Body of pancreas (tissue), 4 donors: ENCODE results near the gene ELAVL1. TPM values are rescaled to one million over a fixed set of nuclear protein-coding genes. Genes with fewer than 3 reads are reported as not detected.
A peak's percentile ranks its signal among the peaks of the same experiment; 100 is the strongest.

Experiments used
- ATAC-seq: fragments of 150-250 bp; one replicate; pipeline ENCODE4 v1.9.1; 2016
- DNase-seq, 4 donors: peaks; one replicate each; pipeline ENCODE4 v3.0.0-alpha.2; 2019
- H3K27ac ChIP-seq, 4 donors: fragments of 200-600 bp; sonication (generic); 1 replicate in 3 of 4; 2 replicates in 1 of 4; pipeline versions ENCODE4 v1.5.1 to v1.6.1; 2016 to 2019; ENCODE audit warnings: mild to moderate bottlenecking in 1 of 4, mixed read lengths in 1 of 4, moderate library complexity in 1 of 4
- H3K27me3 ChIP-seq, 2 donors: fragments of 200-600 bp; sonication (generic); one replicate each; pipeline ENCODE4 v1.6.0; 2016; ENCODE audit warnings: mild to moderate bottlenecking in 1 of 2
- H3K36me3 ChIP-seq, 2 donors: fragments of 200-600 bp; sonication (generic); replicated peaks in 1 of 2; 2 replicates each; pipeline ENCODE4 v1.5.1; 2016; ENCODE audit warnings: low read depth in 2 of 2; ENCODE audit not compliant: insufficient read depth in 1 of 2
- H3K4me1 ChIP-seq: fragments of 200-600 bp; sonication (generic); one replicate; pipeline ENCODE4 v1.6.0; 2016
- H3K4me3 ChIP-seq, 2 donors: fragments of 200-600 bp; sonication (generic); 1 replicate in 1 of 2; 2 replicates in 1 of 2; pipeline ENCODE4 v1.5.1; 2016 to 2019
- H3K9me3 ChIP-seq, 3 donors: fragments of 200-600 bp; sonication (generic); 1 replicate in 2 of 3; 2 replicates in 1 of 3; pipeline ENCODE4 v1.5.1; 2016
- POLR2A ChIP-seq, 3 donors: fragments of 450-650 bp; IDR thresholded peaks; one replicate each; pipeline ENCODE4 v1.6.1; 2016; ENCODE audit warnings: antibody characterized with exemption in 3 of 3, mild to moderate bottlenecking in 2 of 3
- WGBS, 2 donors: methylation state at CpG; one replicate each; pipeline ENCODE4 v1.1.5; 2017; 5-methylcytosine and 5-hydroxymethylcytosine counted together
- intact Hi-C: fragments of 100-400 bp; cut with DNase I; formaldehyde crosslinking; loops from one replicate; pipeline ENCODE4 v1.15.1; 2023
- total RNA-seq, 2 donors: library from RNA; depleted of rRNA; stranded (reverse); fragments of >200 nt; gene quantifications; one replicate each; pipeline ENCODE4 v1.1.0, GENCODE V29; 2016
- TF ChIP-seq, protein P1 (sequence below), 7 experiments: fragments of 450-650 bp in 4 of 7; fragments of 200-600 bp in 3 of 7; sonication (generic) in 3 of 7; IDR thresholded peaks; one replicate each; pipeline ENCODE4 v1.5.1; 2016 to 2019; ENCODE audit warnings: antibody characterized with exemption in 7 of 7

Gene ELAVL1
- total RNA-seq, 2 donors from 2014 or later = 9.3 to 15.8 TPM

DNA sequence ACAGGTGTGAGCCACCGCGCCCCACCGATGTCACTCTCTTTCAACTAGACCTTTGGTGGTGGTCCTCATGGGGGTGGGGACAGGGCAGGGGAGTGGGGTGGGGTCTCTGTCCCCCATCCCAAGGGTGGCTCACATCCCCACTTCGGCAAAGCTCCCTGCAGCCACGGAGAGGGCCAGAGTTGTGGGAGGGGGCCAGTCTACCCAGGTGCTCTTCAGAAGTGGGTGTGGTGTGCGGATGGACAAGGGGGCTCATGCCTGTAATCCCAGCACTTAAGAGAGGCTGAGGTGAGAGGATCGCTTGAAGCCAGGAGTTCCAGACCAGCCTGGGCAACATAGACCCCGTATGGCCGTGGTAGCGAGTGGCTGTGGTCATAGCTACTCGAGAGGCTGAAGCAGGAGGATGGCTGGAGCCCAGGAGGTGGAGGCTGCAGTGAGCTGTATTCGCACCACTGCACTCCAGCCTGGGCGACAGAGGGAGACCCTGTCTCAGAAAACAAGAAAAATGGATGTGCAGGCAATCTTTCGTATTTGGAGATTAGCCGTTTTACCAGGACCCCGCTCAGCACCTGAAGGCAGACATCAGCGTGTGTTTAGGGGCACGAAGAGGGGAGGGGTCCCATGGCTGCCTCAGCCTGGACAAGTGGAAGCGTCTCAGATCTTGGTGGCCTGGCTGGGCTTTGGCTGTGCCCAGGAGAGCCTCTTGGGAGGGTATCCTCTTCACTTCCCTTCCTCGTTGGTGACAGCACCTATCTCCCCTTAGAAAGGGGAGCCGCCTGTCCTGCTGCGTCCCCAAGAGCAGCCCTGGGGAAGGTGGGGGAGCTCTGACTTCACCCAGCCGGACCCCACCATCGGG, 90.0 kb downstream of the ELAVL1 start:
- H3K27me3 ChIP-seq = peaks cover 0 to 18% of the 10 kb centered on the region in 2 donors
- peaks cover 22 to 23% of the 10 kb centered on the region in 2 donors for H3K36me3 ChIP-seq
- peaks cover 45% of the 10 kb centered on the region for H3K4me1 ChIP-seq
- TF ChIP-seq, protein P1, sequence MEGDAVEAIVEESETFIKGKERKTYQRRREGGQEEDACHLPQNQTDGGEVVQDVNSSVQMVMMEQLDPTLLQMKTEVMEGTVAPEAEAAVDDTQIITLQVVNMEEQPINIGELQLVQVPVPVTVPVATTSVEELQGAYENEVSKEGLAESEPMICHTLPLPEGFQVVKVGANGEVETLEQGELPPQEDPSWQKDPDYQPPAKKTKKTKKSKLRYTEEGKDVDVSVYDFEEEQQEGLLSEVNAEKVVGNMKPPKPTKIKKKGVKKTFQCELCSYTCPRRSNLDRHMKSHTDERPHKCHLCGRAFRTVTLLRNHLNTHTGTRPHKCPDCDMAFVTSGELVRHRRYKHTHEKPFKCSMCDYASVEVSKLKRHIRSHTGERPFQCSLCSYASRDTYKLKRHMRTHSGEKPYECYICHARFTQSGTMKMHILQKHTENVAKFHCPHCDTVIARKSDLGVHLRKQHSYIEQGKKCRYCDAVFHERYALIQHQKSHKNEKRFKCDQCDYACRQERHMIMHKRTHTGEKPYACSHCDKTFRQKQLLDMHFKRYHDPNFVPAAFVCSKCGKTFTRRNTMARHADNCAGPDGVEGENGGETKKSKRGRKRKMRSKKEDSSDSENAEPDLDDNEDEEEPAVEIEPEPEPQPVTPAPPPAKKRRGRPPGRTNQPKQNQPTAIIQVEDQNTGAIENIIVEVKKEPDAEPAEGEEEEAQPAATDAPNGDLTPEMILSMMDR (IDR thresholded peaks at IDR 0.05) = no peak
- TF ChIP-seq POLR2A (IDR thresholded peaks at IDR 0.05) = no peak
- DNase-seq (peak in 1 of 4 donors; percentile 10), ATAC-seq (no peak)
- no peak overlapping the region for H3K4me3 ChIP-seq
- intact Hi-C loops = no loop called here
- 37 to 39% methylated on average over 18 to 24 of the region's 24 CpGs for WGBS, 2 donors
- no peaks in the 10 kb centered on the region for H3K9me3 ChIP-seq
- H3K27ac ChIP-seq = no peak overlapping the region

DNA sequence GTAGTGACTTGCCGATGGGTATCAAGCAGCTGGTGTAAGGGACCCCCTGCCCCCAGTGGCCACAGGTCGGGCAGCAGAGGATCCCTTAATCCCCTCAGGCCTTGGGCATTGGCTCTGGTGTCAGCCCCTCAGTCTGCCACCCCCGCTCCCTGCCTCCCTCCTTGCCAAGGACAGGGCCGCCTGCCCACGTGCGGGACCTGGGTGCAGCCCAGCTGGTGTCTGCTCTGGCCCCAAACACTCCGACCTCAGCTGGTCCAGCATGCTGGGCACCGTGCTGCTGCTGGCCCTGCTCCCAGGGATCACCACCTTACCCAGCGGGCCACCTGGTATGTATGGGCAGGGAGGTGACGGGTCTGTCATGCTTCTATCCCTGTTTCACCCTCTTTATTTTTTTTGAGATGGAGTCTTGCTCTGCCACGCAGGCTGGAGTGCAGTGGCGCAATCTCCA, 90.8 kb downstream of the ELAVL1 start, which contains the start of gene TGFBR3L:
TGFBR3L (plus strand) TSS at position 233 of the 448 bp plus-strand sequence.
- no peak for ATAC-seq
- peaks cover 25 to 27% of the 10 kb centered on the region in 2 donors for H3K36me3 ChIP-seq
- TF ChIP-seq, protein P1 (IDR thresholded peaks at IDR 0.05) = no peak
- no peak for TF ChIP-seq POLR2A (IDR thresholded peaks at IDR 0.05)
- intact Hi-C loops = no loop called here
- no peak within 1 kb of the TSS for H3K27ac ChIP-seq
- H3K9me3 ChIP-seq = no peaks in the 10 kb centered on the region
- peaks cover 0 to 18% of the 10 kb centered on the region in 2 donors for H3K27me3 ChIP-seq
- WGBS, 2 donors = 38% methylated on average over 11 to 12 of the region's 12 CpGs
- H3K4me3 ChIP-seq = no peak within 1 kb of the TSS
- peak in 1 of 4 donors; percentile 25 for DNase-seq
- peaks cover 41% of the 10 kb centered on the region for H3K4me1 ChIP-seq

GRCh38 chr19:7914099-7914498, 91.3 kb downstream of the ELAVL1 start:
- Histone ChIP-seq H3K27me3 (peaks cover 0 to 18% of the 10 kb centered on the region in 2 donors), H3K9me3 (no peaks in the 10 kb centered on the region), H3K27ac (no peak overlapping the region), H3K36me3 (peaks cover 25 to 27% of the 10 kb centered on the region in 2 donors), H3K4me3 (no peak overlapping the region), H3K4me1 (peaks cover 36% of the 10 kb centered on the region)
- ATAC-seq (no peak), DNase-seq (no peak)
- no peak for TF ChIP-seq POLR2A (IDR thresholded peaks at IDR 0.05)
- TF ChIP-seq, protein P1 (IDR thresholded peaks at IDR 0.05) = no peak
- intact Hi-C loops = no loop called here
- WGBS, 2 donors = 48 to 54% methylated on average over 9 to 11 of the region's 12 CpGs

DNA sequence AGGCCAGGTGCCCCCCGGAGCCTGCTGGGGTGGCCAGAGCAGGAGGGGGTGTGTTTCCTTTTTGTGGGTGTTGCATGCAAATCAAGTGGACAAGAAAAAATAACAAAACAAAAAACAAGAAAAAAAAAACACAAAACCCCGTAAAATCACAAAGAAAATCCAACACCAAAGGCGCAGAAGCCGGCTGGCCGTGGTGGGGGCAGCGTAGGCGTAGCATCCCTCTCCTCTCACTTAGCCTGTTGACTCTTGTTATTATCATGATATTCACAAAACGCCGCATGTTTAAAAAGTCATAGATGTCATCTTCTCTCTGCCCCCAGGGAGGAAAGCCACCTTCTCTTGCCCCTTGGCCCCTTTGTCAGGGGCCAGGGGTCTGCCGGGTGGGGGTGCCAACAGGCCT, 91.8 kb downstream of the ELAVL1 start:
- ATAC-seq (no peak), DNase-seq (no peak)
- H3K4me3 ChIP-seq = no peak overlapping the region
- peaks cover 32% of the 10 kb centered on the region for H3K4me1 ChIP-seq
- H3K9me3 ChIP-seq = no peaks in the 10 kb centered on the region
- intact Hi-C loops = no loop called here
- 82 to 90% methylated on average over 10 of the region's 10 CpGs for WGBS, 2 donors
- H3K36me3 ChIP-seq = peaks cover 25 to 27% of the 10 kb centered on the region in 2 donors
- TF ChIP-seq, protein P1 (IDR thresholded peaks at IDR 0.05) = no peak
- no peak for TF ChIP-seq POLR2A (IDR thresholded peaks at IDR 0.05)
- H3K27ac ChIP-seq = no peak overlapping the region
- H3K27me3 ChIP-seq = peaks cover 0 to 18% of the 10 kb centered on the region in 2 donors
